ENCODE measurements around the gene KCTD10.

The KCTD10 gene

GRCh38 chr12:109469517-109469916, 7.6 kb downstream of the KCTD10 start:
- DNase-seq, result peak; percentile 39

DNA sequence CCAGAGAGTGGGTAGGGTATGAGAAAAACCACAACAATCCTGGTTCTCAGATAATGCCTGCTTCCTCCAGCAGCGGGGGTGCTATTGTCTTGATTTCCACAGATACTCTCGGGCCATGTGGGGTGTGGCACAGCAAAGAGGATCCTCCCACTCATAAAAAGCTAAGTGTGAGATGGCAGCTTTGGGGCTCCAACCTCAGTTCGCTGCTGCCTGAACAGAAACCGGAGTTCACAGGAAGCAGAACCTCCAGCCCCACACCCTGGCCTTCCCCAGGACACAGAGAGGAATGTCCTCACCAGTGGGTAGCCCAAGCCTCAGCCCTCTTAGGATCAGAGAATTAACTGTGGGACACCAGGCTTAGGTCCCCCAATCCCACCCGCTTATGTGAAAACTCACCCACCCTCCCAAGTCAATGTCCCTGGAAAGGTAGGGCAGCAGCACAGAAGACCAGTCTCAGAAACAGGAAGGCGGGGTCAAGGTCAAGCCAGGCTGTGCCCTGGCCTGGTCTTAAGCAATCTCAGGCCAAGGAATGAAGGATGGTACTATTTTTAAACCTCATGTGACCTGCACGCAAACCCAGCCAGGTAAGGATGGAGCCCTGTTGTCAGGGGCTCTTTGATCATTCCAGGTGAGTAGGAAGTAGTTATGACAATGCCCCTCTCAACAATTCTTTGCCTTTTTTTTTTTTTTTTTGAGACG, 9.0 kb downstream of the KCTD10 start:
- no peak for DNase-seq

DNA sequence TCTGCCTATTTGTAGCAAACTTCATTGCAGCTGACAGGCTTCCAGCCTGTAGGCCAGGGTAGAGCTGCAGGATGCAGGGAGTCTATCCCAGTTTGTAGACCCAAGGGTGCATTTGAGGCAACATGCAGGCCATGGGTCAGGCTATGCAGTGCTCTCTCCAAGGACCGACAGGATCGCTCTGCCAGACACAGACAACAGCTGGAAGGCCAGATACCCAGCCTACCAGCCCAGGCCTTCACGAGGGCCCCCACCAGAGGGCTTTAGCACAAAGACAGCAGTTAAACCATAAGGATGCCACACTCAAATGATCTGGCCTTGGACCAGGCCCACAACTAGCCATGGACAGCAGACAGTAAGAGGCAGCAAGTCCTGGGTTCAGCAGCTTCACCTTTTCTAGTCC, 10.3 kb downstream of the KCTD10 start:
- DNase-seq, result no peak

GRCh38 chr12:109466305-109466704, 10.8 kb downstream of the KCTD10 start:
- no peak for DNase-seq

GRCh38 chr12:109464642-109465351, 12.3 kb downstream of the KCTD10 start:
- DNase-seq, result peak; percentile 26

DNA sequence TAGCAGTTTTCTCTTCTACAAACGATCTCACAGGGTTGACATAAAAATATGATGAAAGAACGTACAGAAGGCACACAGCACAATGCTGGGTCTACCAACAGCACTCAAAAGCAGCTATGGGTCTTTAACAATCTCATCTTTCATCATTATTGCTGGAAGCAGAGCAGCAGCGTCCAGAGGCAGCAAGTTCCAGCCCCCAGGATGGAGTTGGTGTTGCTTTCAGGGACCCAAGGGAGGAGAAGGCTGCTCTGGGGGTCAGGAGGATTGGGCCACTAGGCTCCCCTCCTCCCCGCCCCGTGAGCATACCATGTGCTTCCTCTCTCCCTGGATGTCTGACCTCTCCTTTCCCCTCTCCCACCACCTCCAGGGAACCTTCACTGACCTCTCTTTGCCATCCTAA, 13.3 kb downstream of the KCTD10 start:
- peak; percentile 50 for DNase-seq

- peak; percentile 100 for DNase-seq
These were observed 14.0 kb downstream of the KCTD10 start for GRCh38 chr12:109462868-109463692.

DNA sequence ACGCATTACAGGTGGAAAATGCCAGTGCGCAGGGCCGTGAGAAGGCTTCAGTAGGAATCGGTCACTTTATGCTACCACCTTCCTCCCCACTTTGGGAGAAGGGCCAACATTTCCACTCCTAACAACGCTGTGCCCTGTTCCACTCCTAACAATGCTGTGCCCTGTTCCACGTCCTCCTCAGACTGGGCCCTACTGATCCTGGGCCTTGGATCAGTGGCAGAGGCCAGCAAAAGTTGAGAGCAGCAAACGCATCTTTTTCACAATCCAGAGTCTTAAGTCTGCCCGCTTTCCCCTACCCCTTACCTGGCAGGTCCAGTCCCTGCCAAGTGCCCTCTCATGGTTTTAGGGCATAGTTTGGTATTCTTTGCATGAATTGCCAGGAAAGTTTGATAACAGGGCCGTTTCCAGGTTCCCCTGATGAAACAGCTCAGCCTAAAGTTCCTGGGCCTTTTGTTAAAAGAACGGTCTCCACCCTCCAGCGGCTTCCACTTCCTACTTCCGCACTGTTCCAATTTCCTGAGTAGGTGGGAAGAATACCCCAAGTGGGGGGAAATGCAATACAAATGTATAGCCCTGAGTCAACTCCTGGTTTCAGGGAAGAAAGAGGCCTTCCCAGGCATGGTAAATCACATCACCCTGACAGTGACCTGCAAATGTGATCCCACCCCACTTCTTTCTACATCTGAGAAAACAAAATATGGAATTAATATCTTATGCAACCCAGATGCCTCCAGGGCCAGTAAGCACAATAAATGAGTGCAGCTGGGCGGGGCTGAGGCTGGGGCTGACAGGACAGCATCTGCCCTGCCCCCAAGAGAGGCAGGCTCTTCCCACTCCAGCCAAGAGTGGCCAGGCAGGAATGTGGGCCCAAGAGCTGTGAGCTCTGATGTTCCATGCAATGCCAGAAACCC, 15.0 kb downstream of the KCTD10 start:
- peak; percentile 99 for DNase-seq

- DNase-seq, result no peak
These were observed 15.9 kb downstream of the KCTD10 start for GRCh38 chr12:109461049-109461845.

DNA sequence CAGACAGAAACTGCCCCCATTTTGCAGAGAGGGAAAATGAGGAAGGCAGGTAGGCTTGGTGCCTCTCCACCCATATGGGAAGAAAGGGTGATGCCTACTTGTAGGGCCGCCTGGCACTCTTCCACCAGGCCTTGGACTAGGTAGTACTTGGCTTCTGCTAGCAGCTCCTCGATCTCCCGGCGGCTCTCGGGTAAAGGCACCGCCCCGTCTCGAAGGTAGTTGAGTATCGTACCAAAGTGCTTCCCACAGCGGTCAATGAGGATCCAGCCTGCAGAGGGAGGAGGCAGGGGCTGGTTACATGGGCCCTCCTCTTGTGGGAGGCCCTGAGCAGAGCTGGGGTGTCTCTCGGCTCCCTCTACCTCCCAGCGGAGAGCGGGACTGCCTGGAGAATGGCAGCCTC, 16.6 kb downstream of the KCTD10 start:
- no peak for DNase-seq

DNA sequence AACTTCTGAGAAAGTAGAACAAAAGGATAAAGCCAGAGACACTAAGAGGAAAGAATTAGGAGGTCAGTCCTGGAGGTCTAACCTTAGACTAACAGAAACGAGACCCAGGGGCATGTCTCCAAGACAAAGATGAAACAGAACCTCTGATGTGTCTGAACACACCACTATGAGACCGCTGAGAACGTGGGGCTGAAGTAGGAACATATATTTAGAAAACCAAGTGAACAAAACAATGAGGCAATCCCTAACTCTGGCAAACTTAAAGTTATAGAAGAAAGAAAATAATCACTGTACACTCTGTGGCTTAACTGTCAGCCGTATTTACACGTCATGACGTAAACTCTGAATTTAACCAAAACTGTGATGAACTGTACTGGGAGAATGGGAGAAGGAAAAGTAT, 17.9 kb downstream of the KCTD10 start:
- DNase-seq, result no peak

- peak; percentile 18 for DNase-seq
These were observed 18.3 kb downstream of the KCTD10 start for GRCh38 chr12:109458771-109459208.

GRCh38 chr12:109458086-109458485, 19.0 kb downstream of the KCTD10 start:
- DNase-seq, result peak; percentile 58

- no peak for DNase-seq
These were observed 21.4 kb downstream of the KCTD10 start for GRCh38 chr12:109455706-109456105.

DNA sequence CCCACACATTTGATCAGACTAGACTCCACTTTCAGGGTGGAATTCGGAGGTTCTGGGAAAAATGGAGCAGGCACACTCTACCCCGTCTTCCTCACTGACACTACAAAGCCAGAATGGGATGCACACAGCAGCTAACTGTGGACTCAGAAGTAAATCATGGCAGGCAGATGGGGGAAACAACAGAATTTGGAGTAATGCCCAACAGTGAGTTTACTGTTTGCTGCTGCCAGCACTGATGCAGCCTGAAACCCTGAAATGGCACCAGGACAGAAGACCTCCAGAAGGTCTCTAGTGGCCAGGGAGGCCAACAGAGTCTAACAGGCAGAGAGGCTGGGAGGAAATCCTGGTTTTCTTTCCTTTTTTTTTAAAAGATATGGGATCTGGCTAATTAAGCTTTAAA, 24.6 kb downstream of the KCTD10 start:
- peak; percentile 25 for DNase-seq

DNA sequence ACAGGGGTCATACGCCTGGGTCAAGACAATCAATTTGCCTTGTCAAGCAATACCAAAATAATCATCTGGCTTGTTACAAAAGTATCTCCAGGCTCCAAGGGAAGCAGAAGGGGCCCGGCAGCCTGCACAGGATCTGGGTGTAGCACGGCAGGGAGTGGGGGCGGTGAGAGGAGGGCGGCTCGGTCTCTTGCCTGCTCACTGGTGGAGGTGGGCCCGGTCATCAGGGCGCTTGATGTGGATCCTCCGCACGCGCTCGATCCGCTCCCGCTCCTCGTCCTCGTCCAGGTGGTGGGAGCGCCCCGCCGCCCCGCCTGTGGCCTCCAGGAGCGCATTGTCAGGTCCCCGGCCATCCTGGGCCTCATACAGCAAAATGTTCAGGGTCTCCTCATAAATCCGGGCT, 25.7 kb downstream of the KCTD10 start:
- DNase-seq, result no peak

DNA sequence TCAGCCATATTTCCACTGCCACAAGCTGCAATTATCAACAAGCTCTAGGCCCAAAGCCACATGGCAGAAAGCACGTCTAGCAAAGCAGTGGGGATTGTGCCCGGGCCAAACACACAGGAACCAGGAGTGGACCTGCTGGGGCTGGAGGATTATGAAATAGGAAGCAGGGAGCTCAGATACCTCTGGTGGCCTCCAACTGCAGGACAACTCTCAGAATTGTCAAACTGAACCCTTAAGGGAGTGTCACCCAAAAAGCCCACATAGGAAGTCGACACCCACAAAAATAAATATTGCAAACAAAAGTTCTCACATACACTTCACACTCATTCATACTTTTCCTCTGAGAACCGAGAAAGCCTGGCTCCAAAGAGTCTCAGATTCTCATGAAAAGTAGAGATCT, 26.1 kb downstream of the KCTD10 start:
- DNase-seq, result no peak

DNA sequence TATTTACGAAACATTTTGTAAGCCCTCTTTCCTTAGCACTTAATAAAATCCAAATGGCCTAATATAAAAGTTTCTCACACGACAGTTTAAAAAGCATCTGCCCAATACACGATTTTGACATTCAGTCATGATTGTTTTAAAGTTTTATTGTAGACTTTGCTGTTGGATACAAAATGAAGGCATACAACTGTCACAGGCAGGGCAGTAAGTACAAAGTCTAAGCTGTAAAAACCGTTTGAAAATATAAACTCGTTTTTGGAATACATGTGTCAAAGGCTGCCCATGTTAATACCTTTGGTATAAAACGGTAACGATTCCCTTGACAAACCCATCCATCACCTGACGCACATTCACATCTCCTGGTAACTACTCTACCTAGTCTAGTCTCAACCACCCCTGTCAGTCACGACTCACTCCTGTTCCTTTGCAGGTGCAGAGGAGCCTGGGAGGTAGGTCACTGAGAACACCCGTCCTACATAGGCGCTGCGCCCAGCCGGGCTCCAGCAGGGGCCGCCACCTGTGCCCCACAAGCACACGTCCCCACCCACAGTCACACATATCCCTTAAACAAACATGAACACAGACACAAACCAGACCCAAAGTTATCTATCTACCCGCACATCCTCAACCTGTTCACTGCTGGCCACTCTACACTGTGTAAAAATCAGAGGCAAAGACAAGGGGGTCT, 27.1 kb downstream of the KCTD10 start:
- DNase-seq, result no peak

- no peak for DNase-seq
These were observed 28.3 kb downstream of the KCTD10 start for GRCh38 chr12:109448707-109449390.

GRCh38 chr12:109448272-109448671, 28.8 kb downstream of the KCTD10 start:
- no peak for DNase-seq
